DMS79 (cell line): ENCODE measurements around the gene ACADVL.

ENCODE experiments used
- DNase-seq: peaks from one replicate; lab custom pipeline; 2025; lab: John Stamatoyannopoulos, UW

ACADVL gene

GRCh38 chr17:7191571-7192270 lies 28.0 kb upstream of the ACADVL start:
- DNase-seq, result no peak

DNA sequence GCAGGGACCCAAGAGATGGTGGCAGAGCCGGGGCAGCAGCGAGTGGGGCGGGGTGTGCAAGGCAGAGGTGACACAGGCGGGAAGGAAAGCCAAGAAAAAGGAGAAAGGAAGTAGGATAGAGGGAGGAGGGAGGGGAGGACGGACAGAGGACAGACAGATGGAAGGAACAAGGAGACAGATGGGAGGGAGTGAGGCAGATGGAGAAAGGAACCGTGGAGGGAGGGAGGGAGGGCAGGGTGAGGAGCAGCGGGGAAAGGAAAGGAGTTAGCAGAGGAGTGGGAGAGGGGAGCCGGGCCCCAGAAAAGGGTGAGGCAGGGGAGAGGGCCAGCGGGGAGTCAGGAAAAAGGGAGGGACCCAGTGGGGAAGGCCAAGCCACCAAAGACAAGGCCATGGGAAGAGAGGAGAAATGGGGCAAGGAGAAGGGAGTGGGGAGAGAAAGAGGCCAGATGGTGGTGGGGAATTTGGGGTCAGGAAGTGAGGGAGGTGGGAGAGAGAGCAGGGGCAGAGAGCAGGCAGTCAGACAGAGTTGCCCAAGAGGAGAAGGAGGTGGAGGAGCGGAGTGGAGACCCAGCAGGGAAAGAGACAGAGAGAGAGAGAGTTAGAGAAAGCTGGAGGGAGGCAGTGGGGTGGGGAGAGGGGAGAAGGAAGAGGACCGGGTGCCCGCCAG lies 27.3 kb upstream of the ACADVL start:
- no peak for DNase-seq

DNA sequence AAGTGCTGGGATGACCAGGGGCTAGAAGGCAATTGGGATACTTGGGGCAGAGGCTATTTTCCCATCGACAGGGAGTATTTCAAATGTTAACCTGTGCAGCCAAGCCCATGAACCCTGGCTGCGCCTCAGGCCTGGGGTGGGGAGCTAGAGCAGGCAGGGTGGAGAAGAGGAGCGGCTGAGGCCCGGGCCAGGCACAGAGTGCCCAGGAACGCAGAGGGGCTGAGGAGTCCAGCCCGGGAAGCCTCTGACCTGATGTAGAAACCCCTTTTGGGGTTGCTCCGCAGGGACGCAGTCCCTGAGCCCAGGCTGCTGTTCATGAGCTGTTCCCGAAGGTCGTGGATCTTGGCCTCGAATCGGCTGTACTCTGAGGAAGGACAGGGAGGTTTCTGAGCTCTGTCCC lies 23.8 kb upstream of the ACADVL start:
- no peak for DNase-seq

GRCh38 chr17:7196651-7197401 lies 22.9 kb upstream of the ACADVL start:
- DNase-seq, result no peak

DNA sequence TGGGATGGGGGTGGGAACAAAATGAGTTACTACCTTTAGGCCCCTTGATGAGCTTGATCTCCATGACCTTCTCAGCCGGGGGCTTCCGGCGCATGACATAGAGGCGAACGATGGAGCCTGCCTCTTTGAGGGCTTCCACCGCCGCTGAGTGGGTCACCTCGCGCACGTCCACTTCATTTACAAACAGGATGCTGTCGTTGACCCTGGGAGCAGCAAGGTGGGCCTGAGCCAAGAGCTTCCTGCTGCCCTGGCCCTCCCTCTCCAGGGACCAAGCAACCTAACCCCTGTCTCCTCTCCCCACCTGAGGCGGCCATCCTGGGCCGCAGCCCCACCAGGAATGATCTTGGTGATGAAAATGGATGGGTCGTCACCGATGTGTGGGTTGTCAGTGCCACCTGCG lies 16.3 kb upstream of the ACADVL start:
- no peak for DNase-seq

GRCh38 chr17:7204336-7204735 lies 15.4 kb upstream of the ACADVL start:
- no peak for DNase-seq

DNA sequence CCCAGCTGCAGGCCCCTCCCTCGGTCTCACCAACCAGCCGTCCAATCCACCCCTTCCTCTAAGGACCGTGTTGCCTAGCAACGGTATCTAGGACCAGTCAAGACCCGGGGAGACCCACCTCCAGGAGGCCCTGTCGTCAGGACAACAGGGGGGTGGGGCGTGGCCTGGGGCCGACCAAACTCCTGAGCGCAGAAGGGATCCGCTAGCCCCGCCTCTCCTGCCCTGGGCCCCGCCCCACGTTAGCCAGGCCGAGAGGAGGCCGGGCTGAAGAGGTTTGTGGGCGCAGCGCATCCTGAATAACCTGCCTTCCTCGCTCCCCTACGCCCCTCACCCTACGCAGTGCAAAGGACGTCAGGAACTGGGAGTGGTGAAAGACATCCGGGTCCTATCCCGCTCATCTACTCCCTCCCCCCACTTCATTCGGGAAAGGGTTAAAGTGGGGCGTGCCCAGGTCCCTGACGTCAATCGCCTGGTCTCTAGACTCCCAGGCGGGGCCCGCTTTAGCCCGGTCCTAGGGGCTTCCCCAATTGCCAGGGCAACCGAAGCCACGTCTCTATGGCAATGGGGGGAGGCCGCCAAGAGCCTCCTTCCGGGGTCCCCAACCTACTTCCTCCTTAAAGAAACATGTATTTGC lies 14.8 kb upstream of the ACADVL start:
- peak; percentile 96 for DNase-seq

DNA sequence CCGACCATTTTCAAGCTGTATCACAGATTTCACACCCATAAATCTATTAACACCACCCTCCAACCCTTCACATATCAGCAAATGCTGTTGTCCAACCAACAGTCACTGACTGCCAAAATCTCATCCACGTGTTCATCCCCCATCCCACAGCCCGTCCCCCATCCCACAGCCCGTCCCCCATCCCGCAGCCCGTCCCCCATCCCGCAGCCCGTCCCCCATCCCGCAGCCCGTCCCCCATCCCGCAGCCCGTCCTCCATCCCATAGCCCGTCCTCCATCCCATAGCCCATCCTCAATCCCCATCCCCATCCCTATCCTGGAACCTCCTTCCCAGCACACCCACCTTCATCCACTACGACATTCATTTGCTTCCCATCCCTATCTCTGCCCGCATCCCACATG lies 14.2 kb upstream of the ACADVL start:
- no peak for DNase-seq

- DNase-seq, result no peak
Measured at GRCh38 chr17:7207120-7208001, 12.4 kb upstream of the ACADVL start.

DNA sequence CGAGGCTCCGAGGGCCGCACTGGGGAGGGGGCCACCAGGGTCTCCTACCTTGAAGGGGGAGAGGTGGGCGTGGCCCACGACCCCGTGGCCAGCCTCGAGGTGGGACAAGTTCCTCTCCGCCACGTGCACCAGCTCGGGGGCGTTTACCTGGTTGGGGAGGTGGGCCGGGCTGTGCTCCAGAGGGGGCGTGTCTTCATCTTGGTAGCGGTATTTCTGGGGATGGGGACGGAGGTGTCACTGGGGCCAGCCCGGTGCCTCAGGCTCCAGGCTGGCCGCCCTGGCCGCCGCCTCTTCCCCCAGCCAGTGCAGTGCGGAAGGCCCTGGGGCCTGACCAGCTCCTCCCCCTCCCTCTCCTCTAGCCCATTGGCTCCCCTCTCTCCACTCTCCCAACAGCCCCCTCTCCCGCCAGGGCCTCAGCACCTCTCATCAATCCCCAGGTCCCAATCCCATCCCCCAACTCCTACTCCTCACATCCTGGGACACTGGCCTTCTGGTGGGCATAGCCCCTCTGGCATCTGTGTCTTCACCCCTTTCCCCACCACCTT lies 11.6 kb upstream of the ACADVL start:
- DNase-seq, result no peak

DNA sequence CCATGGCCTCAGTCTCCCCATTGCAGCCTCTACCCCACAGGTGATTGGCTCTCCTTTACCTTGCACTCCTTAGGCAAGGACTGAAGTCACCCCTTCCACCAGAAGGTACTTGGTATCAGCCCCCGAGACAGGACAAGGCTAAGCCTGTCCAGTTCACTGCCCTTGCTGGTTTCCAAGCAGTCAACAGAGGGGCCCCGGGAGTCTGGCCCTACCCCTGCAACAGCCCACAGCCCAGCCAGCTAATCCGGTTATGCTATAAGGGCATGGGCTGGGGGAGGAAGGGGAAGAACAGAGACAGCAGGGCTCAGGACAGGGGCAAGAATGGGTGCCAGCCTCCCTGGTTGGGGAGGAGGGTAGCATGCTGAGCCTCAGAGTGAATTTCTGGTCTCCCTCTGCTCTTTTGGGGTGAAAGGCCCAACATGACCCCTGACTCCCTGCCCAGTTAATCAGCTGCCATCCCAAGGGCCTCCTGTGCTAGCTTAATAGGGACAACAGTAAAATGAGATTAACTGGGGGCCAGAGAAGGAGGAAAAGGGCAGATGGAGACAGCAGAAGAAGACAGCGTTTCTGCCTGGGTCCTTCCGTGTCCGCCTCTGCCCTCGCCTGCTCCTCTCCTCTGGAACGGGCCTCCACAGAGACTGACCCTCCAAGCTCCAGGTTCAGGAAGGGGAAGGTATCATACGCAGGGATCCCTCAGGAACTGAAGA lies 10.8 kb upstream of the ACADVL start:
- no peak for DNase-seq

DNA sequence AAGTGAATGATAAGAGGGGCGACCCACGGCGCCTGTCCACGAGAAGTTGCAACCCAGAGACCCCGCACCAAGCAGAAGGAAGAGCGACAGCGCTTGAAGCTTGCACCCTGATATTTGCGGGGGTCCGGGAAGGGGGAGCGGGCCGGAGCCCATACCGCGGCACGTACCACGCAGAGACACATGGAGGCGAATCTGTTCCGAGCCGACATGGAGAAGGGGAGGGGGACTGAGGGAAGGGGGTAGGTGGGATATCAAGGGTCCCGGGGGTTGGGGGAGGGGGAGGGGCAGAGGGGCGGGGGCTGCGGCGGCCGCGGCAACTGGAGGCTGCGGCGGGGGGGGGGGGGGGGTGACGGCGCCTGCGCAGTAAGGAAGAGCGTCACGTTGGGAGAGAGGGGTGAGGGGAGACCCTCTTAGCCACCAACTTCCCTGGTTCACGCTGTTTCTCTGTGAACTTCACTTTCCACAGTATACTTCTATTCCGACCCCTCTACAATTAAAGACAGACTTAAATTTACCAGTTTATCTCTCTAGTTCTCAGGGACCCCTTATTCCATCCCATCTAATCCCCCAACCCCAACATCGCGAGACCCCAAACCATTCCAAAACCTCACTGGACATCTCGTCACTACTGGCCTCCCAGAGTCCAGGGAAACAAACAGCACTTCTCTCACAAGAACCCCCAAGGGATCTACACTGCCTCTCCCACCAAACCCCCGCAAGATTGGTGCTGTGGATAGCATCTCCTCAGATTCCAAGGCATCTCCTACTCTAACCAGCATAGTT lies 8.1 kb upstream of the ACADVL start:
- no peak for DNase-seq

DNA sequence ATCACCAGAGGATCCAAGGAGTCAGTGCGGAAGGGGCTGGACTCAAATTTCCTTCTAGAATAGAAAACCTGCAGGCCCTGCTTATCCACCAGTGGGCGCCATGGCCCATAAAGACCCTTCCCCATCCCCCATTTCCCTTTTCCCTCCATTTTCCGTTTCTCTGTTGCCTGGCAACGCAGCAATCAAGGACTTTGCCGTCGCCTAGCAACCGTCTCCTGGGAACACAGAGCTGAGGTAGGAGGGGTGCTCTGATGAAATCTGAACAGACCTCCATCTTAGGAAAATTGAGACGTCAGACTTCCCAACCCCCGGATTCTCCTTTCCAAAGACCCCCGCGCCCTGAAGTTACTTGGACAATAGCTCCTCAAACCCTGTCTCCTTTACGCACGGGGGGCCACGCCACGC lies 5.8 kb upstream of the ACADVL start:
- DNase-seq, result peak; percentile 96

DNA sequence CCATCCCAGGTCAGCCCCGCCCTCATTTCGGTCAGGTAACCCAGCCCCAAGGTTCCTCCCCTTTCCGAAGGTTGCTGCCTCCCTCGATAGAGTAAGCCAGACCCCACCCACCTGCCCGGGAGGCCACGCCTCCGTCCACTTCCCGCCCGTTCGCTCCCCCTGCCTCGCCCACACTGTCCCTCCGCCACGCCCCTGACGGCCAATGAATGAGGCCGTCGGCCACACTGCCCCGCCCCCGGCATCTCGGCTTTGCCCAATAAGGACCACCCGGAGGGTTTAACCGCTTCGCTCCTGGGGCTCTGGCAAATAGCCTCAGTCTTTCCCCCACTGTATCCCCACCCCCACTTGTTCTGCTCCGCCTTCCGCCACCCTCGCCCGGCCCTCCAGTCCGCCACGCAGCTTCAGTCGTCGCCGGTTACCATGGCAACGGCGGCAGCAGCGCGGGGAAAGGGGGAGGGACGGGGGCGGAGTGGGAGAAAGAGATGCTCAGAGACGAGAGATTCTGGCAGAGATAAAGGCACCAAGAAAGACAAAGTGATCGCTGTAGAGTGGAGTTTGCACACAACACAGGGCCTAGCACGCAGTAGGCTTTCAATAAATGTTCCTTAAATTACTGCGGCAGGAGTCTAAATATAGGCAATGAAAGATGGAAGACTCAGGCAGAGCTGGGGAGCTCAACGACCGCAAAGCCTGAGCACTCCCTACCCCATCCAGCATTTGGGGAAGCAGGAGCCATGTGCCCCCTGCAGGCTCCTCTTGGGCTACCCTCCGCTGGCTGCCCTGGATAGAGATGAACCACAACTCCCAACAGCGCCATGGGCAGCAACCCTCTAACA lies 5.2 kb upstream of the ACADVL start:
- DNase-seq, result peak; percentile 98

GRCh38 chr17:7215136-7215638 lies 4.6 kb upstream of the ACADVL start:
- DNase-seq, result no peak

DNA sequence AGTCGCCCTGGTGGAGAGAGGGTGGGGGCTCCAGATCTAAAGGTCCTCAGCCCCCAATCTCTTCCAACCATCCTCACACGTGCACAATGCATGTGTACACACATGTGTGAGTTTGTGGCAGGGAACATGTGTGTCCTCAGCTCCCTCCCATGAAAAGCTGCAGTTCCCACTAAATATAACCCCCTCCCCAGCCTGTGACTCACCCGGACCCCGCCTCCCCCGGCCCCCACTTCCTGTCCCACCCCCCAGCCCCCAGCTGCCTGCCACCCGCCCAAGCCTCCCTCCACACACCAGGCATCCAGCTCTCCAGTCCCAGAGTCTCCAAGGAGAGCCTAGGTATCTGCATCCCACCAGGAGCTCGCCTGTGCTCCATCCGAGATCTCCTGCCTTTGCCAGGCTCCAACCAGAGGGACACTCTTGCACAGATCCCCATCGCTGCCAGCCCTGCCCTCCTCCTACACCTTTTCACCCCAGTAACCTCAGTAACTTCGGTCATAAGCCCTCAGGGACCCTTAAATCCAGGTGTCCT lies 4.0 kb upstream of the ACADVL start:
- no peak for DNase-seq

DNA sequence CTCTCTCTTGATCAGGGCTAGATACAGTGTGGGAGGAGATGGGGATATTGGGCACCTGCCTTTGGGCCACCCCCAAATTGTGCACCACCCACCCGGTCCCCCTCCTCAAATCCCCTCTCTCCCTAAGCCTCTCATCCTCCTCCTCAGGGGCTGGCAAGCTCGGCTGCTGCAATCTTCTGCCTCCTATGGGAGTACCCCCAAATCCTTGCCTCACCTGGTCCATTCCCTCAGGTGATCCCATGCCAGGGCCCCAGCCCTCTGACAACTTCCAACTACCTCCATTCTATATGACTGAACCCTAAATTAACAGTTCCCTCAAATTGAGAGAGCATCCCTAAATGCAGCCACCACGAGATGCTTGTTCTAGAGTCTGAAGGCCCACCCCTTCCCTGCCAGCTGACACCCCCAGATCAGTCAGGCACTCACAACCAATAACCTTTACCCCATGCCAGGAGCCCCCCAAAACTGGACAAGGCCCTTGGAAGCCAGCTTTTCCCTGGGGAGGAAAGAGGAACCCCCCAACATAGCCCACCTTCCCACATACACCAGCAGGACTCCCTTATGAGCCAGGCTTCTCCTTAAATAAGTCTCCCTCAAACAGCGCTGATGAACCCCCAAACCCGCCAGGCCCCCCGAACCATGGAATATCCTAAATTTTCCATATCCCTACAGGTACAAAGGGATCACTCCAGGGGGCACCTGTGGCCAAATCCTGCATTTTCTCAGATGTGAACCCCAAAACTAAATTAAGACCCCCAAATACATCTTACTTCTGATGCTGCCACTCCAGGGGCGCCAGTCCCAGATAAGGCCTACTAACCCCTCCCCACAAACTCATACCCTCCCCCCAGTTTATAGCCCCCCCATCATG lies 3.3 kb upstream of the ACADVL start:
- DNase-seq, result no peak
